Keratinocyte (primary cell): ENCODE data around the gene PCDH7. TPM values are rescaled to one million over a fixed set of nuclear protein-coding genes. Genes with fewer than 3 reads are reported as not detected.

Experiments
- DNase-seq: peaks from one replicate; pipeline ENCODE4 v3.0.0-alpha.2; 2011; ENCODE audit warnings: low read depth, missing footprints, low spot score
- FAIRE-seq: peaks from 2 replicates; lab custom pipeline; 2011; peaks lifted over from hg19 to GRCh38; lab: Jason Lieb, UNC
- H2AFZ ChIP-seq: 2 replicates; pipeline ENCODE4 v1.6.0; 2012; ENCODE audit warnings: low read length, control low read depth, inconsistent platforms; ENCODE audit not compliant: control insufficient read depth
- H3K27ac ChIP-seq: 2 replicates; pipeline ENCODE4 v1.5.1; 2011; ENCODE audit warnings: low read length; ENCODE audit not compliant: control insufficient read depth, insufficient read depth
- H3K27me3 ChIP-seq: 3 replicates; pipeline ENCODE4 v1.6.0; 2011; ENCODE audit warnings: low read length; ENCODE audit not compliant: control insufficient read depth, insufficient read depth; ENCODE audit errors: extremely low read depth
- H3K36me3 ChIP-seq, 2 experiments: 2 replicates in 1 of 2; 3 replicates in 1 of 2; pipeline ENCODE4 v1.5.1; 2011; ENCODE audit warnings: low read length in 2 of 2, mild to moderate bottlenecking in 1 of 2; ENCODE audit not compliant: control insufficient read depth in 2 of 2, insufficient read depth in 2 of 2; ENCODE audit errors: extremely low read depth in 1 of 2
- H3K4me1 ChIP-seq: 3 replicates; pipeline ENCODE4 v1.5.1; 2011; ENCODE audit warnings: low read length; ENCODE audit not compliant: control insufficient read depth, insufficient read depth; ENCODE audit errors: extremely low read depth
- H3K4me2 ChIP-seq: 3 replicates; pipeline ENCODE4 v1.6.0; 2011; ENCODE audit warnings: low read depth, low read length; ENCODE audit not compliant: control insufficient read depth, insufficient read depth; ENCODE audit errors: extremely low read depth
- H3K4me3 ChIP-seq, 3 experiments: fragments of 200-600 bp in 1 of 3; sonication (generic) in 1 of 3; 2 replicates in 2 of 3; 3 replicates in 1 of 3; pipeline ENCODE4 v1.5.1; 2011 to 2016; ENCODE audit warnings: low read length in 3 of 3, mild to moderate bottlenecking in 3 of 3, control low read depth in 2 of 3, inconsistent platforms in 1 of 3, low read depth in 1 of 3, mixed read lengths in 1 of 3, mixed run types in 1 of 3, moderate library complexity in 1 of 3; ENCODE audit not compliant: control insufficient read depth in 2 of 3, insufficient read depth in 2 of 3; ENCODE audit errors: extremely low read depth in 1 of 3
- H3K79me2 ChIP-seq: 2 replicates; pipeline ENCODE4 v1.6.0; 2012; ENCODE audit warnings: low read length; ENCODE audit not compliant: control insufficient read depth, insufficient read depth
- H3K9ac ChIP-seq: 3 replicates; pipeline ENCODE4 v1.6.0; 2011; ENCODE audit warnings: low read length; ENCODE audit not compliant: control insufficient read depth, insufficient read depth; ENCODE audit errors: extremely low read depth
- H3K9me1 ChIP-seq: 3 replicates; pipeline ENCODE4 v1.6.0; 2011; ENCODE audit warnings: low read length; ENCODE audit not compliant: control insufficient read depth, insufficient read depth; ENCODE audit errors: extremely low read depth
- H3K9me3 ChIP-seq: 2 replicates; pipeline ENCODE4 v1.5.1; 2012; ENCODE audit warnings: low read depth, low read length; ENCODE audit not compliant: control insufficient read depth
- H4K20me1 ChIP-seq: 3 replicates; pipeline ENCODE4 v1.6.0; 2011; ENCODE audit warnings: low read length; ENCODE audit not compliant: control insufficient read depth, insufficient read depth; ENCODE audit errors: extremely low read depth
- CTCF ChIP-seq, 3 experiments: IDR thresholded peaks in 1 of 3; conservative IDR thresholded peaks in 1 of 3; optimal IDR thresholded peaks in 1 of 3; 2 replicates in 2 of 3; 3 replicates in 1 of 3; pipeline versions ENCODE3 to v1.5.1; 2011; ENCODE audit warnings: low read length in 3 of 3, mild to moderate bottlenecking in 3 of 3, moderate library complexity in 2 of 3, control low read depth in 1 of 3, inconsistent platforms in 1 of 3; ENCODE audit not compliant: insufficient read depth in 2 of 3; ENCODE audit errors: extremely low read depth in 1 of 3
- EZH2 ChIP-seq: IDR thresholded peaks from one replicate; pipeline ENCODE4 v1.6.1; 2012; ENCODE audit warnings: inconsistent platforms, mild to moderate bottlenecking, low read length, moderate library complexity
- dilution Hi-C: fragments of 300-500 bp; cut with MboI; formaldehyde crosslinking; loops from one replicate; pipeline ENCODE4 v1.7.0; 2020; ENCODE audit warnings: low sequenced_read_pairs; ENCODE audit not compliant: extremely low pct_ligation_motif_present
- polyA plus RNA-seq, 5 experiments: library from polyadenylated mRNA; depleted of rRNA in 3 of 5; stranded (reverse) in 3 of 5; stranded (forward) in 1 of 5; unstranded in 1 of 5; fragments of >200 nt; gene quantifications; 1 replicate in 1 of 5; 2 replicates in 3 of 5; 3 replicates in 1 of 5; pipeline versions ENCODE4 v1.2.1 to v1.2.3, GENCODE V29; 2011 to 2012; ENCODE audit warnings: missing spikeins in 2 of 5, low read depth in 1 of 5, low replicate concordance in 1 of 5

Gene PCDH7
- polyA plus RNA-seq, 1 donor (not counting 4 experiments of a cell fraction or from before 2014, with no cell fraction given), result 28.1 TPM

GRCh38 chr4:30727409-30727808 lies 7.2 kb downstream of the PCDH7 start:
- Histone ChIP-seq H4K20me1 (peaks cover 3% of the 10 kb centered on the region), H3K9me1 (no peaks in the 10 kb centered on the region), H3K4me3 (peak overlapping the region in 2 of 3 experiments; percentile 44 to 76), H3K4me2 (peak overlapping the region; percentile 89), H3K4me1 (peaks cover 27% of the 10 kb centered on the region), H3K27me3 (no peaks in the 10 kb centered on the region), H3K9me3 (no peaks in the 10 kb centered on the region), H3K79me2 (peaks cover 88% of the 10 kb centered on the region), H3K9ac (peak overlapping the region; percentile 35), H3K27ac (peak overlapping the region; percentile 25), H3K36me3 (peaks cover 2 to 6% of the 10 kb centered on the region in 2 experiments), H2AFZ (no peak overlapping the region)
- FAIRE-seq (no peak), DNase-seq (no peak)
- dilution Hi-C loops, result no loop called here
- TF ChIP-seq EZH2 (no peak), CTCF (optimal IDR thresholded peaks at IDR 0.05 in 1 of 3, IDR thresholded peaks at IDR 0.05 in 1 of 3, conservative IDR thresholded peaks at IDR 0.05 in 1 of 3; ENCODE audit: extremely low read depth in 1 of 3, insufficient read depth in 2 of 3, low read length in 3 of 3) (no peak)

- H2AFZ ChIP-seq, result no peak overlapping the region
- peaks cover 79% of the 10 kb centered on the region for H3K79me2 ChIP-seq
- H4K20me1 ChIP-seq, result no peaks in the 10 kb centered on the region
- peaks cover 22% of the 10 kb centered on the region for H3K4me1 ChIP-seq
- H3K27ac ChIP-seq, result no peak overlapping the region
- H3K9me3 ChIP-seq, result no peaks in the 10 kb centered on the region
- H3K36me3 ChIP-seq, result peaks cover 0 to 2% of the 10 kb centered on the region in 2 experiments
- dilution Hi-C loops, result no loop called here
- no peaks in the 10 kb centered on the region for H3K9me1 ChIP-seq
- no peak overlapping the region for H3K4me3 ChIP-seq
- H3K9ac ChIP-seq, result no peak overlapping the region
- DNase-seq (no peak), FAIRE-seq (peak; percentile 46)
- H3K4me2 ChIP-seq, result peak overlapping the region; percentile 89
- TF ChIP-seq EZH2, result no peak
- TF ChIP-seq CTCF (optimal IDR thresholded peaks at IDR 0.05 in 1 of 3, IDR thresholded peaks at IDR 0.05 in 1 of 3, conservative IDR thresholded peaks at IDR 0.05 in 1 of 3; ENCODE audit: extremely low read depth in 1 of 3, insufficient read depth in 2 of 3, low read length in 3 of 3), result no peak
- H3K27me3 ChIP-seq, result no peaks in the 10 kb centered on the region
Observed at GRCh38 chr4:30728311-30728710, 8.1 kb downstream of the PCDH7 start.
